SK-N-MC (cell line): ENCODE data around the gene PAX2.

Source experiments
- DNase-seq: peaks from one replicate; pipeline ENCODE4 v3.0.0-alpha.2; 2011; ENCODE audit warnings: low read depth, low spot score
- H3K27ac ChIP-seq: fragments of 200-600 bp; sonication (generic); 2 replicates; pipeline ENCODE4 v1.5.1; 2016; ENCODE audit warnings: mixed run types
- H3K36me3 ChIP-seq: fragments of 200-600 bp; sonication (generic); 2 replicates; pipeline ENCODE4 v1.6.1; 2017; ENCODE audit warnings: antibody characterized with exemption, low read length, mixed read lengths; ENCODE audit not compliant: insufficient read depth
- H3K4me3 ChIP-seq: fragments of 200-600 bp; sonication (generic); 2 replicates; pipeline ENCODE4 v1.5.1; 2016
- H3K9ac ChIP-seq: fragments of 200-600 bp; sonication (generic); 2 replicates; pipeline ENCODE4 v1.8.0; 2017; ENCODE audit warnings: mixed run types, mixed read lengths; ENCODE audit not compliant: insufficient read length
- H3K9me3 ChIP-seq: fragments of 200-600 bp; sonication (generic); 2 replicates; pipeline ENCODE4 v1.6.1; 2017; ENCODE audit warnings: low read depth, mild to moderate bottlenecking, antibody characterized with exemption, low read length, moderate library complexity, mixed read lengths
- EZH2 ChIP-seq: fragments of 200-600 bp; sonication (generic); IDR thresholded peaks from one replicate; pipeline ENCODE4 v1.6.1; 2017; ENCODE audit warnings: antibody characterized with exemption
- FOXP2 ChIP-seq: optimal IDR thresholded peaks from 2 replicates; pipeline ENCODE3; 2011; ENCODE audit warnings: mild to moderate bottlenecking, moderate library complexity; ENCODE audit not compliant: insufficient read depth; ENCODE audit errors: extremely low read length, control extremely low read depth
- POLR2AphosphoS5 ChIP-seq: IDR thresholded peaks from 2 replicates; pipeline ENCODE4 v1.6.1; 2012; ENCODE audit warnings: mild to moderate bottlenecking, low read depth, low read length, borderline replicate concordance

PAX2 gene

GRCh38 chr10:100875484-100876166 is 130.2 kb downstream of the PAX2 start:
- Histone ChIP-seq H3K9me3 (no peaks in the 10 kb centered on the region), H3K27ac (no peak overlapping the region), H3K4me3 (no peak overlapping the region), H3K9ac (no peak overlapping the region), H3K36me3 (no peaks in the 10 kb centered on the region)
- TF ChIP-seq EZH2 (no peak), POLR2AphosphoS5 (no peak), FOXP2 (no peak)
- no peak for DNase-seq

DNA sequence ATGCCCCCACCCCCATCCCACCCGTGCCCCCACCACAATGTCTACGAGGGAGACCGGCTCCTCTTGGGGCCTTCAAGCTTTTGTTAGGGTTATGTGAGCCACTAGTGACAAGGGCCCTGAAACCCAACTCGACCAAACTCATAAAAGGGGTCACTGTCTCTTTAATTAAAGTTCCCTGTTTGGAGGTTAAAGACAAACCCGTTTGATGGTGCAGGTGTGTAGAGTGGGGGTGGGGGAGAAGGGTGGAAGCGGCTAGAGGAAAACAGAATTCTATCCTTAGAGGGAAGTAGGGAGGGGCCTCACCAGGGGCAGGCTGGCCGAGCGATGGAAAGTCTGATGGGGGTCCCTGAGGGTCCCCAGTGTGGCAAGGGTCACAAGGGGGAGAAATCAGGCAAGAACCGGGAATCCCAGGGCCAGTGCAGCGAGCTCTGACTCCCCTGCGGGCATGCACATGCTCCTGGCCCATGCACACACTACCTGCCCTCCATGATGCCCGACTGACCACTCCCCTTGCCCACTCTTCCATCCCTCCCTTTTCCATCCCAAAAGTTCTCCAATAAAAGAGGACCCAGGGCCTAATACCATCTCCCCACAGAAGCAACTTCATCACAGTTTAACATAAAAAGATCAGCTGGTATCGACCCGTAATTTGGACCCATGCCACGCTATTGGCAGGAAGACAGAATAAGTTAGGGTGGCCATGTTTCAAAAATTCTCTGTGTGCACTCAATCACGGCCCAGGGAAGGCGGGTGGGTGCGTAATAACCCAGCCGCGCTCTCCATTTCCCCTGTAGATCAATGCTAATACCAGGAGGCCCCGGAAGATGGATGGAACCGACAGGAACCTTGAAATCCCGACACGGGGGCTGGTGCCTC is 131.4 kb downstream of the PAX2 start:
- no peak for DNase-seq
- Histone ChIP-seq H3K9me3 (no peaks in the 10 kb centered on the region), H3K27ac (no peak overlapping the region), H3K4me3 (no peak overlapping the region), H3K9ac (no peak overlapping the region), H3K36me3 (no peaks in the 10 kb centered on the region)
- TF ChIP-seq POLR2AphosphoS5 (no peak), EZH2 (no peak), FOXP2 (no peak)

GRCh38 chr10:100877461-100877850 is 132.1 kb downstream of the PAX2 start:
- no peak overlapping the region for H3K4me3 ChIP-seq
- no peak overlapping the region for H3K27ac ChIP-seq
- no peaks in the 10 kb centered on the region for H3K36me3 ChIP-seq
- DNase-seq, result no peak
- H3K9me3 ChIP-seq, result no peaks in the 10 kb centered on the region
- no peak overlapping the region for H3K9ac ChIP-seq
- TF ChIP-seq POLR2AphosphoS5 (no peak), EZH2 (no peak), FOXP2 (no peak)

DNA sequence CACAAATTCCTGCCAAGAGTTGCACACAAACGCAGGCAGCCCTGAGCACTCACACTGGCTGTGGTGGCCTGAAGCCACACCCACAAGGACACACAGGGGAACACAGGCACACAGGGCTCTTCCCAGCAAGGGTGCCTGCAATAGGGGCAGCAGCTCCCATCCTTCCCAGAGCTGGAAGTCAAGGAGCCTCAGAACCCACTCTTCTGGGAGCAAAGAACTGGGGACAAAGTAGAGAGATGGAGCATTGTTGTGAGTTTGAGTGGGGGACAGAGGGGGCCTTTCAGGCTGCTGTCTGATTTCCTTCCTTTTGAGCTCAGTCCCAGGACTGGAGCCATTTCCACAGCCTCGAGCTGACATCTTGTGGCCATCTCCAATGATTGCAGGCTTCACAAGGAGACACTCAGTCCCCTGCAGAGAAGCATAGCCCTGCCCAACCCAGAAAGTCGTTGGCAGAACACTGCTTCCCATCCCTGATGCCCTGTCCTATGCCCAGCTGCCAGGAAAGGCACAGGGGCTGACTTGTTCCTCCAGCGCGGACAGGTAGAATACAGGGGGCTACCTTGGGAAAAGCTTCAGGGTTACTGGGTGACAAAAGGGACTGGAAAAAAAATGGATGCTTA is 133.0 kb downstream of the PAX2 start:
- no peak overlapping the region for H3K4me3 ChIP-seq
- no peak overlapping the region for H3K27ac ChIP-seq
- no peak overlapping the region for H3K9ac ChIP-seq
- TF ChIP-seq FOXP2 (no peak), EZH2 (no peak), POLR2AphosphoS5 (no peak)
- no peaks in the 10 kb centered on the region for H3K36me3 ChIP-seq
- H3K9me3 ChIP-seq, result no peaks in the 10 kb centered on the region
- no peak for DNase-seq
